Stomach (tissue), 4 donors: ENCODE results near the gene RNF213.
"Not testable (repeated sequence)": the region's sequence is repeated elsewhere in the genome, so short reads cannot be mapped to it uniquely, and the experiment has no call there.

Source experiments
- POLR2A ChIP-seq, 4 donors: fragments of 450-650 bp; IDR thresholded peaks; one replicate each; pipeline ENCODE4 v1.6.1; 2016; ENCODE audit warnings: antibody characterized with exemption in 4 of 4, control low read depth in 2 of 4, mild to moderate bottlenecking in 1 of 4, moderate library complexity in 1 of 4
- TF ChIP-seq, protein P1 (sequence below), 7 experiments: fragments of 450-650 bp in 4 of 7; fragments of 200-600 bp in 3 of 7; sonication (generic) in 3 of 7; IDR thresholded peaks; one replicate each; pipeline ENCODE4 v1.5.1; 2016 to 2019; ENCODE audit warnings: antibody characterized with exemption in 7 of 7, control low read depth in 2 of 7, mild to moderate bottlenecking in 1 of 7

DNA sequence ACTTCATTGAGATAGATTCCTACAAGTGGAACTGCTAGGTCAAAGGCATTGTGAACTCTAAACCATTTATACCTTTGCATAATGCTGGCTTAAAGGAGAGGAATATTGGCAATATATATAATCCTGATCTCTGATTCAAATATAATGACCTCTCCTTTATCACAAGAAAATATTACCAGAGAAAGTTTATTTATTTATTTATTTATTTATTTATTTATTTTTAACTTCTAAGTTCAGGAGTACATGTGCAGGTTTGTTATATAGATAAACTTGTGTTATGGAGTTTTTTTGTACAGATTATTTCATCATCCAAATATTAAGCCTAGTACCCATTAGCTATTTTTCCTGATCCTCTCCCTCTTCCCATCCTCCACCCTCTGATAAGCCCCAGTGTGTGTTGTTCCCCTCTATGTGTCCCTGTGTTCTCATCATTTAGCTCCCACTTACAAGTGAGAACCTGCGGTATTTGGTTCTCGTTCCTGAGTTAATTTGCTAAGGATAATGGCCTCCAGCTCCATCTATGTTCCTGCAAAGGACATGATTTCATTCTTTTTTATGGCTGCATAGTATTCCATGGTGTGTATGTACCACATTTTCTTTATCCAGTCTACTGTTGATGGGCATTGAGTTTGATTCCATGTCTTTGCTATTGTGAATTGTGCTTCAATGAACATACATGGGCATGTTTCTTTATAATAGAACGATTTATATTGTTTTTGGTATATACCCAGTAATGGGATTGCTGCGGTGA lies 38.9 kb downstream of the RNF213 start:
- TF ChIP-seq, protein P1, sequence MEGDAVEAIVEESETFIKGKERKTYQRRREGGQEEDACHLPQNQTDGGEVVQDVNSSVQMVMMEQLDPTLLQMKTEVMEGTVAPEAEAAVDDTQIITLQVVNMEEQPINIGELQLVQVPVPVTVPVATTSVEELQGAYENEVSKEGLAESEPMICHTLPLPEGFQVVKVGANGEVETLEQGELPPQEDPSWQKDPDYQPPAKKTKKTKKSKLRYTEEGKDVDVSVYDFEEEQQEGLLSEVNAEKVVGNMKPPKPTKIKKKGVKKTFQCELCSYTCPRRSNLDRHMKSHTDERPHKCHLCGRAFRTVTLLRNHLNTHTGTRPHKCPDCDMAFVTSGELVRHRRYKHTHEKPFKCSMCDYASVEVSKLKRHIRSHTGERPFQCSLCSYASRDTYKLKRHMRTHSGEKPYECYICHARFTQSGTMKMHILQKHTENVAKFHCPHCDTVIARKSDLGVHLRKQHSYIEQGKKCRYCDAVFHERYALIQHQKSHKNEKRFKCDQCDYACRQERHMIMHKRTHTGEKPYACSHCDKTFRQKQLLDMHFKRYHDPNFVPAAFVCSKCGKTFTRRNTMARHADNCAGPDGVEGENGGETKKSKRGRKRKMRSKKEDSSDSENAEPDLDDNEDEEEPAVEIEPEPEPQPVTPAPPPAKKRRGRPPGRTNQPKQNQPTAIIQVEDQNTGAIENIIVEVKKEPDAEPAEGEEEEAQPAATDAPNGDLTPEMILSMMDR (IDR thresholded peaks at IDR 0.05): not testable (repeated sequence)
- TF ChIP-seq POLR2A (IDR thresholded peaks at IDR 0.05): not testable (repeated sequence)
